Mesenteric fat pad (tissue), 1 donor: ENCODE measurements around the gene KRT2. TPM values are rescaled to one million over a fixed set of nuclear protein-coding genes. Genes with fewer than 3 reads are reported as not detected.

Experiments used
- DNase-seq: peaks from one replicate; pipeline ENCODE4 v3.0.0-alpha.2; 2020; ENCODE audit warnings: low spot score
- total RNA-seq: library from RNA; stranded (reverse); fragmentation: NEBNext Ultra II Directional; extraction: Animal tissue kit (Norgen Biotek cat#: 25700); gene quantifications from one replicate; pipeline ENCODE4 v1.2.1, GENCODE V29; 2021
- donor health status: DM: yes; HTN: yes; CAD: no.

Gene KRT2
- total RNA-seq, 1 donor from 2014 or later, result not detected

DNA sequence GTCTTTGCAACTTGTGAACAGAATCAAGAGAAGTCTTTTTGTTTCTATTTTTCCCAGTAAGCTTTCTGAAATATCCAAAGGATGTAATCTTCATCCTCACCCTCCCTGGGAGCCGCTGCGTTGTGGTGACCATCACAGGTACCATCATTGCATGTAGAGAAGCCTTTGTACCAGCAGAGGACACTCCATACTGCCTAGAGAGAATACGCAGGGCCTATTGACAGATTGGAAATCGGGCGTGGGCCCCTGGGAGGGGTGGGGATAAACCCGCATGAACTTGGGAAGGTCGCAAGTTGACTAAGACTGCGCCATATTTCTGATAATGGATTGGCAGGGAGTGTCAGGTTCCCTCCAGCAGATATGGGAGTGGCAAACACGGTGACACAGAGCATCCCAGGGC lies 15.5 kb upstream of the KRT2 start:
- peak; percentile 22 for DNase-seq

GRCh38 chr12:52666471-52666870 lies 14.5 kb upstream of the KRT2 start:
- DNase-seq, result no peak

DNA sequence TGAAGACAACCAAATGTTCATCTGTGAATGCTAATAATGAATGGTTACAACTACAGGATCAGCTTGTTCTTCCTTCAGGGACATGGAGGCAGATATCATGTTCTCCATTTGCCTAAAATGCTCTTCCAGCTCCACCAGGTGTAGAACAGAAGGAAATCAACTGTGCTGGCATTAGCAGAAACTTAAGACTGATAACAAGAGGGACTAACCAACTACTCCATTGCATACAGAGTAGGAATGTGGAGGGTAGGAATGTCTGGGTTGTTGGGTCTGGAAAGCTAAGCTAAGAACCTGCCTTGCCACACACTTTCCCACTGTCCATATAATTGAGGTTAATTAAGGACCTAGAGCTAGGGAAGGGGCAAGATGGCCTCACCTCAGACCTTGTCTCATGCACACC lies 11.4 kb upstream of the KRT2 start:
- no peak for DNase-seq

DNA sequence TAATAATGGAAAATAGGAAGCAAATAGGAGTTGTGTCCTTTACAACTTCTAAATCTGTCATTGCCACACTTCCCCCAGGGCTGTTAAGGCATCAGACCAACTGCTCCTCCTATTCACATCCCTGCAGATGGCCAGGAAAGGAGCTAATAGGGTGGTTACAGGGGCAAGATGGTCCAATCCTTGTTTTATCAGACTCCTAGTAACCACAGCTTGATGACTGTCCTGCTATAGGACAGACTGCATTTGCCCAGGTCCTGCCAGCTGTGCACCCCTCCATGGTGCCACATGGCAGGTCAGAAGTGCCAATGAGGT lies 10.9 kb upstream of the KRT2 start:
- DNase-seq, result no peak

DNA sequence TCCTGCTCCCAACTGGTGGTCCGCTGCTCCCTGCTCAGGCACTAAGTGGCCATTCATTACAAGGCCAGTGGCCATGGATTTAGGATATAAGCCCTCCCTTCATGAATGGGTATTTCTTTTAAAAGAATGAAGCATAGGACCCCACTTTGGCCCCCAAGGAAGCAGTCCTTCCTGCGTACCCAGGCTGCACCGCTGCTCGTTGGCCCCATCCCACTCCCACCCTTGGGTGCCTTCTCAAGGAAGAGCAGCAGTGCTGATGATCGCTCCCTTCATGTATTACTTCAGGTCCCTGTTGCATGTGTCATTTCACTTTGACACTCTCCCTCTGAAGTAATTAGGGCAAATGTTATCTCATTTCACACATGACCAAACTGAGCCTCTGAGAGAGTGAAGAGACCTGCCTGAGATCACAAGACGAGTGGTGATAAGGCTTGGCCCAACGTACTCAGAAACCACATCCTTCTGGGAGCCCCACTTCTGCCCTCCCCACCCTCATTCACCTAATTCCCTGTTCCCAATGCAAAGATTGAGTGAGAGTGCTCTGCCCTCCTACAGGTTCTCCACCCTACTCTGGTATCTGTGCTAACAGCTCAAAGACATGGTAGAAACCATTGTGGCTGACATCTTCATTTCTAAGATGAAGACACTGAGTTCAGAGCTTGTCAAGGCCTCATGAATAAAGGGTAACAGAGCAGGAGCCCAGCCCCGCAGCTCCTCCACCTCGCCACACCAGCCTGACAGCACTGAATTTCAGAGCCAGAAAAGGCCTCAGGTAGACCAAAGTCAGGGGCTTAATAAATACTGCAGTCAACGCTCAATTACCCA lies 10.3 kb upstream of the KRT2 start:
- peak; percentile 71 for DNase-seq

- no peak for DNase-seq
Measured at GRCh38 chr12:52661668-52662067, 9.7 kb upstream of the KRT2 start.

- DNase-seq, result no peak
Measured at GRCh38 chr12:52660934-52661499, 9.0 kb upstream of the KRT2 start.

DNA sequence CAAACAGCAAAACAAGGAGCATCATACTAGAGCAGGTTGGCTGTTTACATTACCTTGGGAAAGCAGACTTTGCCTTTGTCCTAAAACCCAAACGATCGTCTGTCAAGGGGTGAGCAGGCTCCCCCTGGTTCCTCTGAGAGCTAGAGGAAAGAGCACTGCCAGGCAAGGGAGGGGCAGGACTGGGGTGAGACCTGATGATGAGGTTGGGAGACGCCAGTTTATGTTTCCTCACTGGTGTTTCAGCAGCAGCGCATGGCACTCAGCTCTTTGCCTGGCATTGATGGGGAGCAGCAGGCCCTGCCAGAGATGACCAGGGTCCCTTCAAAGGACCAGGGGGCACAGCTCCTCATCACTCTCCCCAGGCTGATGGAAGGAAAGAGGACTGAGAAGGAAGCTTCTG lies 7.9 kb upstream of the KRT2 start:
- DNase-seq, result no peak

DNA sequence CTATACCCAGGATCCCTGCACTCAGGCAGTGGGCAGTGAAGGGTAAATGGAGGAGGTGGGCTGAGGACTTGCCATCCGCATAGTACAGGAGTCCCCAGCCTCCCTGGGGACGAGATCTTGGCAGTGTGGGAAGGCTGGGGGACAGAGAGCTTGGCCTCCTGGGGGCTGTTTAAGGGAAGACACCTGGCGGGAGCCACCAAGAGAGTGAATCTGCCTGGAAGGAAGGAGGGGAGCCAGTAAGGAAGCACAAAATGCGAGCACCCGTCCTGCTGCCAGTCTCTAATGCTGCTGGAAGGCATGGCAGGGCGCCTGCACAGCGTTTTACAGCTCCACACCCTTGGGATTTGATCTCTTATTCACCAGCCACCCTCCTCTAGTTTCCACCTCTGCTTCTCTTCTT lies 7.4 kb upstream of the KRT2 start:
- no peak for DNase-seq

DNA sequence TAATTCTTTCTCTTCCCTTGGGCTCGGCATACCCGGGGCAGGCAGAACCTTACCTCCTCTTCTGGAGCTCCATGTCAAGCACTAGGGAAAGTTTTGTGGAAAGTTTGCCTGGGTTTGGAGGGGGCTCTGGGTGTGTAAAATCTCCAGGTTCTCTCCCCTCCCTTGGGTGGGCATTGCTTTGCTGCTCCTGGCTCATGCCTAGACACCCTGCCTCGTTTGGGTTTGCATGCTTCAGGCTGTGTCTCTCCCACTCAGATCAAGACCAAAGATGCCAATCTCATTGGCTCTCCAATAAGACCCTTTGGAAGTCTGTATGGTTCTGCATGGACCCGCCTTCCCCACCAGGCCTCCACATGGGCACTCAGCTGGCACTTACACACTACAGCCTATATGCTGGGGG lies 6.2 kb upstream of the KRT2 start:
- no peak for DNase-seq

DNA sequence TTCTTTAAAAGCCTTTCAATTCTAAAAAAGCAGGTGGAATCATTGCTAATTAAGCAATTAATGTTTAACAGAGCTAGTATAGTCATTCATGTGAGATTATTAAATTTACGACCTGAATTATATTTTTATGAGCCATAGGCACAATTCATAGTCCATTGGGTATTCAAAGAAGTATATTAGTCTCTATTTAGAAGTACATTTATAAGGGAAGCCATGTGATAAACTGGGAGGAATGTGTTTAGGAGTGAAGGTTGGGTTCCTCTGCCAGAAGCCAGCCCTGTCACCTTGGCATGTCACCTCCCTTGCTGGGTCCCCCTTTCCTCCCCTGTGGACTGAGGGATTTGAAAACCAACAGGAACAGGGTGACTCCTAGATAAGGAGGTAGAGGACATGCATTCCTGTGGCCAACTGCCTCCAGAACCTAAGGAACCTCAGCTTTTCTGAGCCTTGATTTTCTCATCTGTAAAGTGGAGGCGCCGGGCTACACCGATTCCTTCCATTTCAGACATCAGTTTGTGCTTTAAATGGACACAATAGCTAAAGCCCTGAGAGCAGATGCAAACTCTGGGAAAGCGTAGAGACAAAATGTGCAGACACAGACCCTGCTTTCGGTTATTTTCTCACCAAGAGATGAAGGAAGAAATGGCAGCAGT lies 5.4 kb upstream of the KRT2 start:
- no peak for DNase-seq

DNA sequence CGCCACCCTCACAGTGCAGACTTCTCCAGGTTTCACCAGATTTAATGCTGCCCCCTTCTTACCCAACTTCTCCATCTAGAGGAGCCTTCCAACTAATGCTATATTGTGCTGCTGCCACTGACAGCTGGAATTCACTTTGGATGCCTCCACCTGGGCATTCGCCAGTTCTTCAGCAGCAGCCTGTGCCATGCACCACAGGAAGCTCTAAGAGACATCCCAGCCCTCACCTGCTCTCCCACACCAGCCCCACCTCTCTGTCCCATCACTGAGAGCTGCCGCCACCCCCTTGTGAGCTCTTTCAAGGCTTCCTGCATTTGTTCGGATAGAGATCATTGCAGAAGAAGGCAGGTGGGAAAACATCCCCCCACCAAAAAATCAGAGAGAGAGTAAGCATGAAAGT lies 4.6 kb upstream of the KRT2 start:
- DNase-seq, result no peak

GRCh38 chr12:52655720-52656124 lies 3.7 kb upstream of the KRT2 start:
- DNase-seq, result peak; percentile 57

DNA sequence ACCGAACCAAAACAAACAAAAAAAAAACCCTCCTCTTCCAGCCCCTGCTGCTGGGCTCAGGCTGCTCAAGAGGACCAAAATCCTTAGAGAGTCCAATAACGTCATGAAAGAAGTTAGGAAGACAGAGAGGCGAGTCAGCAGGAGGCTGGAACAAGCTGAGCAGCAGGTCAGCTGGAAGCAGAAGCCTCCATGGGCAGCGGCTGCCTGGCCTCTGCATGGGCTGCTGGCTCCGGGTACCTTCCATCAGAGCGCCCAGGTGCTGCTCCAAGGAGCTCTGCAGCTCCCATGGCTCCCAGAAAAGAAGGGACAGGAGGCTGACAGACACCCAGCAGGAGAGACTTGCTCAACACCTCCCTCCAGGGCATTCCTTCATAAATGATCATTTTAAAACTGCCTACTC lies 3.2 kb upstream of the KRT2 start:
- DNase-seq, result peak; percentile 37

DNA sequence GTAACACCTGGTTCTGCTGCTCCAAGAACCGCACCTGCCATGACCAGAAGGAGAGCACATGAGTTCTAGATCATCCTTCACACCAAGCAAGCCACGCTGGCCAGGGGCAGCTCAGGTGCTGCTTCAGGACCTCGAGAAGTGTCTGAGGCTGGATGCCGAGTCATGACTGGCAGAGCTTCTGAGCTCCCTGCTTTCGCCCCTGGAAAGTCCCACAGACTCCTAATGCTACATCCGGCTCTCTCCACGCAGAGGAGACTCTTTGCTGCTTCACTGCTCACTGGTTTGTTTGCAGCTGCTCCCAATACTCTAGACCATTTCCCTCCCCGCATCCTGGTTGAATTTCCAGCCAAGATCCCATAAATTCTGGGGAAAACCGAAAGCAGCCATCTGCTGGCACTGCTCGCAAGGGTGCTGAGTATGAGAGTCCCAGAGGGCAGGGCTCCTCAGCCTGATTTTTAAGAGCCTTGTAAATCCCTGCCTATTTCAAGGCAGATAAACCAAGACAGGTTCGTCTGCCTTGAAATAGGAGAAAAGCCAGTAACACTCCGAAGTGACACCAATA lies 1.4 kb downstream of the KRT2 start:
- no peak for DNase-seq

- no peak for DNase-seq
Measured at GRCh38 chr12:52649066-52649465, 2.9 kb downstream of the KRT2 start.

- DNase-seq, result no peak
Measured at GRCh38 chr12:52648012-52648550, 3.9 kb downstream of the KRT2 start.

GRCh38 chr12:52647601-52648000 lies 4.4 kb downstream of the KRT2 start:
- no peak for DNase-seq

DNA sequence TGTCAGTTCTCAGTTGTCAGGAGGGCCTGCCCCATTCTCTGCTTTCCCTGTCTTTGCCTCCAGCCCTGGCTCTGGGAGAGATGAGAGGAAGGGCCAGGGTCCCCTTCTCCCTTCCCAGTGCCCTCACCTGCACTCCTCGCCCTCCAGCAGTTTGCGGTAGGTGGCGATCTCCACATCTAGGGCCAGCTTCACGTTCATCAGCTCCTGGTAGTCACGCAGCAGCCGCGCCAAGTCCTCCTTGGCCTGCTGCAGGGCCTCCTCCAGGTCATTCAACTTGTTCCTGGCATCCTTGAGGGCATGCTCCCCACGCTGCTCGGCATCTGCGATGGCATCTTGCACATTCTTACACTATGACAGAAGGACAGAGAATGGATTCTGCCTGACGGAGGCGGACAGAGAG lies 5.4 kb downstream of the KRT2 start:
- DNase-seq, result no peak

DNA sequence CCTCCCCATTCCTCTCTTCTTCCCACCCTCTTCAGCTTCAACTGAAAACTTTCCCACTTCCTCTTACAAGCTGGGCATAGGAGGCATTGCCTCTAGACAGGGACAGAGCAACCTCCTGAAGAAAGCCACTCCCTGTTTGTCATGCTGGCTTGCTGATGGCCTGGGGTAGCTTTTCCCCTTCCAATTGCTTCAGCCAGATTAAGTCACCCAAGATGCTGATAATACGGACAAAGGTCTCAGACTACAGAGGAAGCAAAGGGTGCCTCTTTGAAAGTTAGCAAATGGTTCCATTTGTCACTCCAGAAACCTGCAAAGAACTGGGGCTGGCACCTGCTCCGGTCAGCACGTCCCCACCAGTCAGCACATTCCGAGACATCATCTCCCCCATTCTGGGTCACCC lies 6.0 kb downstream of the KRT2 start:
- no peak for DNase-seq

- no peak for DNase-seq
Measured at GRCh38 chr12:52645120-52645761, 6.8 kb downstream of the KRT2 start.

GRCh38 chr12:52644078-52644415 lies 8.0 kb downstream of the KRT2 start:
- no peak for DNase-seq
